Prostate gland (tissue), 2 donors: Measurements from ENCODE around the gene FILIP1. TPM values are rescaled to one million over a fixed set of nuclear protein-coding genes. Genes with fewer than 3 reads are reported as not detected.

Experiments used
- DNase-seq: peaks from one replicate; pipeline ENCODE4 v3.0.0-alpha.2; 2019; ENCODE audit warnings: low spot score
- H3K27ac ChIP-seq, 2 donors: fragments of 200-600 bp; sonication (generic); 2 replicates each; pipeline ENCODE4 v1.5.1; 2017 to 2019
- H3K27me3 ChIP-seq: fragments of 200-600 bp; sonication (generic); replicated peaks from 2 replicates; pipeline ENCODE4 v1.5.1; 2019; ENCODE audit not compliant: insufficient read depth
- H3K36me3 ChIP-seq, 2 donors: fragments of 200-600 bp; sonication (generic); 1 replicate in 1 of 2; 2 replicates in 1 of 2; pipeline versions ENCODE4 v1.5.1 to v1.8.1; 2017 to 2019
- H3K4me1 ChIP-seq: fragments of 200-600 bp; sonication (generic); replicated peaks from 2 replicates; pipeline ENCODE4 v1.5.1; 2019
- H3K4me3 ChIP-seq, 2 donors: fragments of 200-600 bp; sonication (generic); 2 replicates each; pipeline ENCODE4 v1.5.1; 2017 to 2019
- H3K9me3 ChIP-seq: fragments of 200-600 bp; sonication (generic); 2 replicates; pipeline ENCODE4 v1.5.1; 2017
- POLR2A ChIP-seq: fragments of 450-650 bp; IDR thresholded peaks from one replicate; pipeline ENCODE4 v1.6.1; 2016; ENCODE audit warnings: antibody characterized with exemption, mild to moderate bottlenecking
- POLR2AphosphoS5 ChIP-seq: sonication (generic); formaldehyde crosslinking; IDR thresholded peaks from one replicate; pipeline ENCODE4 v1.6.1; 2017; ENCODE audit warnings: antibody characterized with exemption
- WGBS: methylation state at CpG from one replicate; pipeline ENCODE4 v1.1.5; 2018; 5-methylcytosine and 5-hydroxymethylcytosine counted together
- intact Hi-C: fragments of 100-400 bp; cut with DNase I; formaldehyde crosslinking; loops from one replicate; pipeline ENCODE4 v1.14.2; 2022
- total RNA-seq, 2 donors: library from RNA; depleted of rRNA; stranded (reverse); fragments of >200 nt; gene quantifications; one replicate each; pipeline ENCODE4 v1.1.0, GENCODE V29; 2016
- TF ChIP-seq, protein P1 (sequence below), 4 experiments: fragments of 200-600 bp in 2 of 4; fragments of 450-650 bp in 2 of 4; sonication (generic) in 2 of 4; IDR thresholded peaks; 1 replicate in 3 of 4; 2 replicates in 1 of 4; pipeline ENCODE4 v1.5.1; 2016 to 2019; ENCODE audit warnings: antibody characterized with exemption in 4 of 4, mild to moderate bottlenecking in 2 of 4, moderate library complexity in 2 of 4

FILIP1 gene
- total RNA-seq, 2 donors from 2014 or later: 2.1 to 3.3 TPM

DNA sequence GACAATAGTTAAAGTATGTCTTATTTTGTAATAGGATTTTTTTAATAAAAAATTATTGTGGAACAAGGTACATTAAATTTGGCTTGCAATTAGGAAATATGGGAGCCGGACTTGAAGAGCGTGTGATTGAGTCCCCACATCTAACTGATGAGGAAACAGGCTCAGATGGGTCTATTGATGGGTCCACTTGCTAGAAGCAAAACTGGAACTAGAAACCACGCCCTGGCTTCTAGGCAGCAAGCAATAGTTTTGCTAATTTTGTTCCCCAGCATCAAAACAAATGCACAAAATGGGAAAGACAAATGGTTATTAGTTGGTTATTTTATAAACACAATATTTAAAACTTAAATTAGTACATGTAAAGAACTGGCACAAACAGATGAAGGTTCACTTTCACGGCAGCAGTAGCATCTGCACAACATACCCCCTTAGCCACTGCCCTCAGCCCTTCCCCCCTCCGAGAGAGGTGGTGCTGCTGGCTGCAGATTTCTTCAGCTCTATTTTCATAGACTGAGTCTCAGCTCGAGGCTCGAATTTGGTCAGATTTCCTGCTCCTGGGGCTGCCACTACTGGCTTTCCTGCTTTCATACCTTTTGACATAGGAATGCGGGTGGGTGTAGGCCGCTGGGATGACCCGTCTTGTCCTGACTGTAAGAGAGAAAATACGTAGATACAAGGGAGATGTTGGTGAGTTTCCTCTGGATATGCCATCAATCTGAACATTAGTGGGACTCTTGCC is 185.2 kb downstream of the FILIP1 start:
- WGBS: 77% methylated on average over 11 of the region's 11 CpGs
- no peak for DNase-seq
- H3K4me1 ChIP-seq: no peaks in the 10 kb centered on the region
- H3K9me3 ChIP-seq: no peaks in the 10 kb centered on the region
- H3K36me3 ChIP-seq: no peaks in the 10 kb centered on the region
- H3K4me3 ChIP-seq: no peak overlapping the region
- TF ChIP-seq POLR2AphosphoS5 (no peak), POLR2A (no peak)
- TF ChIP-seq, protein P1, sequence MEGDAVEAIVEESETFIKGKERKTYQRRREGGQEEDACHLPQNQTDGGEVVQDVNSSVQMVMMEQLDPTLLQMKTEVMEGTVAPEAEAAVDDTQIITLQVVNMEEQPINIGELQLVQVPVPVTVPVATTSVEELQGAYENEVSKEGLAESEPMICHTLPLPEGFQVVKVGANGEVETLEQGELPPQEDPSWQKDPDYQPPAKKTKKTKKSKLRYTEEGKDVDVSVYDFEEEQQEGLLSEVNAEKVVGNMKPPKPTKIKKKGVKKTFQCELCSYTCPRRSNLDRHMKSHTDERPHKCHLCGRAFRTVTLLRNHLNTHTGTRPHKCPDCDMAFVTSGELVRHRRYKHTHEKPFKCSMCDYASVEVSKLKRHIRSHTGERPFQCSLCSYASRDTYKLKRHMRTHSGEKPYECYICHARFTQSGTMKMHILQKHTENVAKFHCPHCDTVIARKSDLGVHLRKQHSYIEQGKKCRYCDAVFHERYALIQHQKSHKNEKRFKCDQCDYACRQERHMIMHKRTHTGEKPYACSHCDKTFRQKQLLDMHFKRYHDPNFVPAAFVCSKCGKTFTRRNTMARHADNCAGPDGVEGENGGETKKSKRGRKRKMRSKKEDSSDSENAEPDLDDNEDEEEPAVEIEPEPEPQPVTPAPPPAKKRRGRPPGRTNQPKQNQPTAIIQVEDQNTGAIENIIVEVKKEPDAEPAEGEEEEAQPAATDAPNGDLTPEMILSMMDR (IDR thresholded peaks at IDR 0.05): no peak
- no peak overlapping the region for H3K27ac ChIP-seq
- intact Hi-C loops: loop anchor here (2.0 kb wide), 1 partner anchor 34 kb away; no protein-coding TSS in a partner anchor
- no peaks in the 10 kb centered on the region for H3K27me3 ChIP-seq

DNA sequence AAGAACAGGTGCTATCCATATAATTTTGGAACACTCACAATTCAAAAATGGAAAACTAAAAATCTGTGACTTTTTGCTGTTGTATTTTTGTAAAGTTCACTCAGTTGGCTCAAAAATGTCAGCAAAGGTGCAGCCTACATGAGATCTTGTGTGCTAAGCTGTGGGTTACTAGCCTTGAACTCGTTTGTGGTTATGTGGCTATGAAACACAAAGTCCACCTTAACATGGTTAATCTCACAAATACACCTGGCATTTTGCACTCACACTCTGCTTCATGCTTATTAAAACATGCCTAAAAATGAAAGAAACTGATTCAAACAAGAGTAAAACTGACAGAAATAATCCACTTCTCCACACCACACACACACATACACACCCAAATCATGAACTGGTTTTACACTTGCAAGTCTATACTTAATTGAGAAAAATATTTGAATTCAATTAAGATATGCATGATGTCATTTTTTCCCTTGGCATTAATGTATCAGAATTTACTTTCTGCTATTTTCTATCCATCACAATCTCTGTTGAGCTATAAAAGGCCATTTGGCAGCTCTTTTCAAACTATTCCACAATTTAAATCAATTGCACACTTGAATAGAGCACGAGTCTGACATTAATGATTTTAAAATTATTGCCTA is 186.1 kb downstream of the FILIP1 start:
- no peak for TF ChIP-seq POLR2A
- TF ChIP-seq, protein P1 (IDR thresholded peaks at IDR 0.05): no peak
- no peak for TF ChIP-seq POLR2AphosphoS5
- no peak overlapping the region for H3K4me3 ChIP-seq
- no peaks in the 10 kb centered on the region for H3K9me3 ChIP-seq
- DNase-seq: no peak
- 58% methylated on average over 2 of the region's 2 CpGs for WGBS
- no peaks in the 10 kb centered on the region for H3K27me3 ChIP-seq
- no peaks in the 10 kb centered on the region for H3K4me1 ChIP-seq
- intact Hi-C loops: loop anchor here (2.0 kb wide), 1 partner anchor 35 kb away; no protein-coding TSS in a partner anchor
- no peak overlapping the region for H3K27ac ChIP-seq
- no peaks in the 10 kb centered on the region for H3K36me3 ChIP-seq

DNA sequence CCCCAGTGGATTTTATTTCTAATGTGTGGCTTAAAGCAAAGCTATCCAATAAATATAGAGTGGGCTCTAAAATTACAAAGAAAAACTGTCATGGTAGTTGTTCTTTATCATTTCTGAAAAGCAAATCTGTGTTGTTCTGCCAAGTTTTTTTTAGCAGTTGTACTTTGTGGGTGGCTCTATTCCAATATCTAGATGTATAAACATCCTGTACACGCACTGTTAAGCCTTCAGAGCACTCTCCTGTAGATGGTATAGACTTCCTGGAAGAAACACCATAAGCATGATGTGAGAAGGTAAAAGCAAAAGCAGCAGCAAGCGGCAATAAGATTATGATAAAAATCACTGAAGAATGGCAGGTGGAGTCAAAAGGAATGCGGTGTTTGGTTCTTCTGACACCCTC is 187.5 kb downstream of the FILIP1 start:
- Histone ChIP-seq H3K4me1 (no peaks in the 10 kb centered on the region), H3K9me3 (no peaks in the 10 kb centered on the region), H3K36me3 (no peaks in the 10 kb centered on the region), H3K27me3 (no peaks in the 10 kb centered on the region), H3K4me3 (no peak overlapping the region), H3K27ac (no peak overlapping the region)
- WGBS: 31% methylated on average over 3 of the region's 3 CpGs
- intact Hi-C loops: no loop called here
- TF ChIP-seq, protein P1 (IDR thresholded peaks at IDR 0.05): no peak
- TF ChIP-seq POLR2AphosphoS5 (no peak), POLR2A (no peak)
- DNase-seq: no peak

DNA sequence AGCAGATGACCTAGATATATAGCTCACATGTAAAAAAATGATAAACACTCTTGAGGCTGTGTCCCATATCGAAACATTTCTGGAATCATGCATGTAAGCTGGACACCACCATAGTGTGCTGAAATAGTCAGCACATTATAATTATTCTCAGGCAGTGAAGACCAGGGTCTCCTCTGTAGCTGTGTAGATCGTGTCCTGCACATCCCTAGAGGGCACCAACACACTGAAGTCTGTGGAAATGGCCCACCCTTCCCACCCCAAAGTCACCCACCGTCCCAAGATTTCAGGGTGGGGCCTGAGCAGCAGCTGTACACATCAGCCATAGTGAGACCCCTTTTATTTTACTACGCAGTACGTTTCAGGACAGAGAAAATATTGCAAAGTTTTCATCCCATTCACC is 188.0 kb downstream of the FILIP1 start:
- TF ChIP-seq, protein P1 (IDR thresholded peaks at IDR 0.05): no peak
- TF ChIP-seq POLR2AphosphoS5: no peak
- Histone ChIP-seq H3K27ac (no peak overlapping the region), H3K9me3 (no peaks in the 10 kb centered on the region), H3K36me3 (no peaks in the 10 kb centered on the region), H3K4me3 (no peak overlapping the region), H3K27me3 (no peaks in the 10 kb centered on the region), H3K4me1 (no peaks in the 10 kb centered on the region)
- 56% methylated on average over 5 of the region's 5 CpGs for WGBS
- DNase-seq: no peak
- intact Hi-C loops: no loop called here

DNA sequence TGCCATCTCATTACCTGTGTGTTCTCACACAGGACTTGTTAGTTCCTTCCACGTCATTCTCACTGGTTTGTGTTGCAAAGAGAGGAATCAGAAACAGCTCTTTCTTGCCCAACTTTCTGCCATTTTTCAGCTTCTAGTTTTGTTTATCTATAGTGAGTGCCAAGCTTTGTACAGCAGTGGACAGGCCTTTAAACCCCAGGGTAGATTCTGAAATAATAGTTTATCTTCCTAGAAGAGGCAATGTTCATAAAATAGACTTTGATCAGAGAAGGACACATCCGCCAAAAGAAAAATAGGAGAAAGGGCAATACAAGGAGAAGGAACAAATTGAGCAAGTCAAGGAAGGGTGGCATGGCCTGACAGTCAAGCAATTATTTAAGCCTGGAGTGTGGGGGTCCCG is 191.3 kb downstream of the FILIP1 start:
- 92% methylated on average over 3 of the region's 3 CpGs for WGBS
- Histone ChIP-seq H3K4me1 (no peaks in the 10 kb centered on the region), H3K27ac (no peak overlapping the region), H3K4me3 (no peak overlapping the region), H3K36me3 (no peaks in the 10 kb centered on the region), H3K9me3 (no peaks in the 10 kb centered on the region), H3K27me3 (no peaks in the 10 kb centered on the region)
- DNase-seq: no peak
- TF ChIP-seq POLR2A (no peak), POLR2AphosphoS5 (no peak)
- TF ChIP-seq, protein P1 (IDR thresholded peaks at IDR 0.05): no peak
- intact Hi-C loops: no loop called here
